ENCODE measurements around the gene APEX2. TPM values are rescaled to one million over a fixed set of nuclear protein-coding genes. Genes with fewer than 3 reads are reported as not detected.
A peak's percentile ranks its signal among the peaks of the same experiment; 100 is the strongest.

APEX2 gene
- total RNA-seq, 1 experiment from 2014 or later = 57.7 TPM

DNA sequence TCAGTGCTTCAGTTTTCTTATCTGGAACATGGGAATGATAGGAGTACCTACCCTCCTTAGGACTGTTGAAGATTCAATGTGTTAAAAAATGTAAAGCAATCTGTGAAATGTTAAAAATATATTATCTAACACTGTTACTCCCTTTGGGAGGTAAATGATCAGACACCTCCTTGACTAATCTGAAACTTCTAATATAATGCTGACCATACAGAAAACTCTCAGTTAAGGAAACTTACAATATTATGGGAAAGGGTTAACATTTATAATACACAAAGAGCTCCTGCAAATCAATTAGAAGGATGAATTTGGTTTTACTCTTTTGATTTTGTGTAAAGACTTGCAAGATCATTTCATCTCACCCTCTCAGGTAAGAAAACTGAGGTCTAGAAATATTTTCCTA, 4.5 kb upstream of the APEX2 start:
- H3K27ac ChIP-seq = no peak overlapping the region
- no peaks in the 10 kb centered on the region for H3F3A ChIP-seq (ENCODE audit: insufficient read depth, low read depth)
- no peak overlapping the region for H3K4me3 ChIP-seq
- H3K27me3 ChIP-seq (ENCODE audit: insufficient read depth, low read depth) = no peaks in the 10 kb centered on the region
- peaks cover 3% of the 10 kb centered on the region for H3K79me2 ChIP-seq (ENCODE audit: low read depth)
- no peak overlapping the region for H2AFZ ChIP-seq
- no peak overlapping the region for H3K4me2 ChIP-seq
- H3K9me2 ChIP-seq (ENCODE audit: insufficient read depth) = no peaks in the 10 kb centered on the region; the same call in 1 of the 2 replicates
- no peaks in the 10 kb centered on the region for H3K36me3 ChIP-seq (ENCODE audit: low read depth)
- BruUV-seq (replicated peaks) = no TSS peak
- no peaks in the 10 kb centered on the region for H4K20me1 ChIP-seq (ENCODE audit: insufficient read depth)
- 0 out of 2 replicates have a peak, but pooled peaks cover 4% of the 10 kb centered on the region for H3K4me1 ChIP-seq (replicated peaks; ENCODE audit: insufficient read depth)
- POLR2A ChIA-PET (ENCODE audit: unreplicated experiment) = no interaction called here
- intact Hi-C loops (cut with micrococcal nuclease; ENCODE audit: unreplicated experiment) = no loop called here
- no peak for DNase-seq
- H3K9me3 ChIP-seq (ENCODE audit: insufficient read depth, low read depth) = no peaks in the 10 kb centered on the region
- TF ChIP-seq, protein P1, sequence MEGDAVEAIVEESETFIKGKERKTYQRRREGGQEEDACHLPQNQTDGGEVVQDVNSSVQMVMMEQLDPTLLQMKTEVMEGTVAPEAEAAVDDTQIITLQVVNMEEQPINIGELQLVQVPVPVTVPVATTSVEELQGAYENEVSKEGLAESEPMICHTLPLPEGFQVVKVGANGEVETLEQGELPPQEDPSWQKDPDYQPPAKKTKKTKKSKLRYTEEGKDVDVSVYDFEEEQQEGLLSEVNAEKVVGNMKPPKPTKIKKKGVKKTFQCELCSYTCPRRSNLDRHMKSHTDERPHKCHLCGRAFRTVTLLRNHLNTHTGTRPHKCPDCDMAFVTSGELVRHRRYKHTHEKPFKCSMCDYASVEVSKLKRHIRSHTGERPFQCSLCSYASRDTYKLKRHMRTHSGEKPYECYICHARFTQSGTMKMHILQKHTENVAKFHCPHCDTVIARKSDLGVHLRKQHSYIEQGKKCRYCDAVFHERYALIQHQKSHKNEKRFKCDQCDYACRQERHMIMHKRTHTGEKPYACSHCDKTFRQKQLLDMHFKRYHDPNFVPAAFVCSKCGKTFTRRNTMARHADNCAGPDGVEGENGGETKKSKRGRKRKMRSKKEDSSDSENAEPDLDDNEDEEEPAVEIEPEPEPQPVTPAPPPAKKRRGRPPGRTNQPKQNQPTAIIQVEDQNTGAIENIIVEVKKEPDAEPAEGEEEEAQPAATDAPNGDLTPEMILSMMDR (conservative IDR thresholded peaks at IDR 0.05) = no peak
- no peak for TF ChIP-seq EZH2 (IDR thresholded peaks at IDR 0.05; ENCODE audit: low read depth)
- CTCF ChIA-PET = no interaction called here

DNA sequence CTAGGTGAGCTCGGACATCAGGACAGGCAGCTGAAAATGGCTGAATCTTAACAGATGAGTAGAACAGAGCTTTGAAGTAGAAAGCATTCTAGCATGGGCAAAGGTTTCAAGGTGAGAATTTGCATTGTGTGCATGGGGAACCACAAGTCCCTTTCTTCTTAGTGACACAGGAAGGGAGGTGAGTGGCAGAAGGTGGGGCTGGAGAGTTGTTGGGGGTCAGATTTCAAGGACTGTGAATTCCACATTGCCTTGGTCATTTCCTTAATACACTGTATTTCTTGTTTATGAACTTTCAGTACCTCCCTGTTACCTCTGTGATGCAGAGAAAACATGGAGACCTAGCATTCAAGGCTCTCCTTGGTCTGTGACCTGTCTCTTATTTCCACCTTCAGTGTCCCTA, 4.1 kb downstream of the APEX2 start:
- no TSS peak for BruUV-seq (replicated peaks)
- H3K36me3 ChIP-seq (ENCODE audit: low read depth) = peaks cover 19% of the 10 kb centered on the region
- peak; percentile 49 to 53 for DNase-seq
- peaks cover 27% of the 10 kb centered on the region for H3K79me2 ChIP-seq (ENCODE audit: low read depth)
- no peaks in the 10 kb centered on the region for H3K9me3 ChIP-seq (ENCODE audit: insufficient read depth, low read depth)
- no peaks in the 10 kb centered on the region for H3K9me2 ChIP-seq (ENCODE audit: insufficient read depth)
- H3K4me3 ChIP-seq = no peak overlapping the region
- CTCF ChIA-PET = no interaction called here
- peaks cover 82% of the 10 kb centered on the region for H3K4me1 ChIP-seq (replicated peaks; ENCODE audit: insufficient read depth)
- TF ChIP-seq, protein P1 (conservative IDR thresholded peaks at IDR 0.05) = no peak
- TF ChIP-seq EZH2 (IDR thresholded peaks at IDR 0.05; ENCODE audit: low read depth) = no peak
- intact Hi-C loops (cut with micrococcal nuclease; ENCODE audit: unreplicated experiment) = loop anchor here (5.0 to 10.0 kb wide), 3 partner anchors 161 to 1319 kb away; partner anchors contain the start of genes HUWE1 and MAGED2
- peak overlapping the region; percentile 51 for H3K4me2 ChIP-seq
- H3F3A ChIP-seq (ENCODE audit: insufficient read depth, low read depth) = peaks cover 27% of the 10 kb centered on the region
- POLR2A ChIA-PET (ENCODE audit: unreplicated experiment) = no interaction called here
- H4K20me1 ChIP-seq (ENCODE audit: insufficient read depth) = no peaks in the 10 kb centered on the region
- no peak overlapping the region for H2AFZ ChIP-seq
- no peaks in the 10 kb centered on the region for H3K27me3 ChIP-seq (ENCODE audit: insufficient read depth, low read depth)
- H3K27ac ChIP-seq = peak overlapping the region; percentile 52

DNA sequence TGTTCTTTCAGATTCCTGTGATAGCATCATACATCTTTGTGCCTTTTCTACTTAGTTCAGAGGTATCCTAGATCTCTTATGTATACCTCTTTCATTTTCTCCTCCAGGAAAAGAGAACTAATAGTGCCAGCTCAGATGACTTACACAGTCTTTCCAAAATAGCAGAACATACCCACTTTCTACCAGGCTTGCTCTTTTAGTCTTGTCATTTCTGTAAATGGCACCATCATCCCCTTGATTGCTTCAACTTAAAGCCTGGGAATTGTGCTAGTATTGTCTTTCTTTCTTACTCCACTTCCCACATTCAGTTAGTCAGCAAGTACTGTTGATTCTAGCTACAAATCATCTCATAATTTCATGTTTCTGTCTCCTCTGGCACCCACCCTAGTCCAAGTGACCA, 5.1 kb downstream of the APEX2 start:
- no peak overlapping the region for H3K4me2 ChIP-seq
- ChIA-PET POLR2A (ENCODE audit: unreplicated experiment) (no interaction called here), CTCF (no interaction called here)
- no peaks in the 10 kb centered on the region for H3K27me3 ChIP-seq (ENCODE audit: insufficient read depth, low read depth)
- H3K4me3 ChIP-seq = no peak overlapping the region
- no peak overlapping the region for H3K27ac ChIP-seq
- peaks cover 19% of the 10 kb centered on the region for H3K36me3 ChIP-seq (ENCODE audit: low read depth)
- TF ChIP-seq EZH2 (IDR thresholded peaks at IDR 0.05; ENCODE audit: low read depth) = no peak
- TF ChIP-seq, protein P1 (conservative IDR thresholded peaks at IDR 0.05) = no peak
- peaks cover 27% of the 10 kb centered on the region for H3K79me2 ChIP-seq (ENCODE audit: low read depth)
- H3K4me1 ChIP-seq (replicated peaks; ENCODE audit: insufficient read depth) = peaks cover 90% of the 10 kb centered on the region
- peaks cover 36% of the 10 kb centered on the region for H3F3A ChIP-seq (ENCODE audit: insufficient read depth, low read depth)
- DNase-seq = no peak
- H3K9me2 ChIP-seq (ENCODE audit: insufficient read depth) = no peaks in the 10 kb centered on the region
- BruUV-seq (replicated peaks) = no TSS peak
- no peaks in the 10 kb centered on the region for H4K20me1 ChIP-seq (ENCODE audit: insufficient read depth)
- H2AFZ ChIP-seq = no peak overlapping the region
- intact Hi-C loops (cut with micrococcal nuclease; ENCODE audit: unreplicated experiment) = loop anchor here (5.0 to 10.0 kb wide), 3 partner anchors 160 to 1320 kb away; partner anchors contain the start of genes FAM120C and HUWE1
- no peaks in the 10 kb centered on the region for H3K9me3 ChIP-seq (ENCODE audit: insufficient read depth, low read depth)
